Muscle layer of duodenum (tissue), 2 donors: ENCODE data around the gene SYNJ2.
A peak's percentile ranks its signal among the peaks of the same experiment; 100 is the strongest.
"Not testable (repeated sequence)": the region's sequence is repeated elsewhere in the genome, so short reads cannot be mapped to it uniquely, and the experiment has no call there.

Source experiments
- H3K27ac ChIP-seq: one replicate; pipeline ENCODE4 v1.7.0; 2013; ENCODE audit warnings: mild to moderate bottlenecking, low read length
- H3K27me3 ChIP-seq: one replicate; pipeline ENCODE4 v1.7.0; 2013; ENCODE audit warnings: low read depth, mild to moderate bottlenecking, control low read depth, low read length
- H3K36me3 ChIP-seq, 2 donors: one replicate each; pipeline ENCODE4 v1.7.0; 2013; ENCODE audit warnings: low read length in 2 of 2, control low read depth in 1 of 2, mild to moderate bottlenecking in 1 of 2; ENCODE audit not compliant: insufficient read depth in 2 of 2, control insufficient read depth in 1 of 2
- H3K4me1 ChIP-seq, 2 donors: one replicate each; pipeline ENCODE4 v1.7.0; 2013; ENCODE audit warnings: low read length in 2 of 2, mild to moderate bottlenecking in 2 of 2, control low read depth in 1 of 2, moderate library complexity in 1 of 2; ENCODE audit not compliant: insufficient read depth in 2 of 2, control insufficient read depth in 1 of 2
- H3K4me3 ChIP-seq, 2 donors: one replicate each; pipeline ENCODE4 v1.7.0; 2013; ENCODE audit warnings: low read length in 2 of 2, low read depth in 1 of 2, mild to moderate bottlenecking in 1 of 2
- H3K9me3 ChIP-seq, 2 donors: one replicate each; pipeline ENCODE4 v1.7.0; 2013; ENCODE audit warnings: low read length in 2 of 2, control low read depth in 1 of 2, mild to moderate bottlenecking in 1 of 2; ENCODE audit not compliant: control insufficient read depth in 1 of 2
- donor health status: healthy.

Gene SYNJ2

GRCh38 chr6:157946053-157946617 is 35.5 kb upstream of the SYNJ2 start:
- Histone ChIP-seq H3K4me3 (no peak overlapping the region), H3K27me3 (no peaks in the 10 kb centered on the region), H3K36me3 (peaks cover 30 to 43% of the 10 kb centered on the region in 2 donors), H3K4me1 (no peaks in the 10 kb centered on the region), H3K27ac (no peak overlapping the region), H3K9me3 (no peaks in the 10 kb centered on the region)

DNA sequence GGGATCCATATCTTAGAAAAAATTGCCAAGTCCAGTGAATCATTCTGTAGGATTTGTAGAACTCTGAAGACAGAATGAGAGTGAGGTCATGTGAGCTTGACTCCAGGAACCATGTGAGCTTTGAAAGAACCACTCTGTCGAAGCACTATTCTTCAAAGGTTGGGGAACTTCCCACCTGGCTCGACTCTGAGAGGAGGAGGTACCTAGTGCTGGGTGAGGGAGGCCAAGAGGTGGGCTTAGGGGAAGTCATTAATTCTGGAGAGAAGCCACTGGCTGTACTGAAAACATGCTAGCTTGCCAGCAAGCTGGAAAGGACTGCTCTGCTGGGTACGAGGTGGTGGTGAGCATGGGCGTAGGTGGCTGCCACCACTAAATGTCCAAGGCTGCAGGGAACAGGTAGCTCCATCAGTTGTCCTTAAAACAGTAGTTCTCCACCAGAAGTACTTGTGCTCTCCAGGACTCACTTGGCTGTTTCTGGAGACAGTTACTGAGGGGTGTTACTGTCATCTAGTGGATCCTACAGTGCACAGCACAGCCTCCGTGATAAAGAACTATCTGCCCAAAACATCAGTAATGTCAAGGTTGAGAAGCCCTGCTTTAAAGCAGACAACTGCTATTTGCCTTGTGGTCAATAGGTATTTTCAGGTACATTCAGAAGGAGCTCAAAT is 34.7 kb upstream of the SYNJ2 start:
- Histone ChIP-seq H3K36me3 (peaks cover 22 to 35% of the 10 kb centered on the region in 2 donors), H3K4me1 (no peaks in the 10 kb centered on the region), H3K27ac (no peak overlapping the region), H3K27me3 (no peaks in the 10 kb centered on the region), H3K9me3 (no peaks in the 10 kb centered on the region), H3K4me3 (no peak overlapping the region)

- not testable (repeated sequence) for H3K4me1 ChIP-seq, H3K36me3 ChIP-seq, H3K9me3 ChIP-seq, H3K27me3 ChIP-seq, H3K27ac ChIP-seq, H3K4me3 ChIP-seq
Measured at GRCh38 chr6:157950899-157951298, 30.8 kb upstream of the SYNJ2 start.

GRCh38 chr6:157951828-157952227 is 29.8 kb upstream of the SYNJ2 start:
- no peaks in the 10 kb centered on the region for H3K9me3 ChIP-seq
- peak overlapping the region; percentile 41 for H3K27ac ChIP-seq
- no peak overlapping the region for H3K4me3 ChIP-seq
- no peaks in the 10 kb centered on the region for H3K36me3 ChIP-seq
- H3K4me1 ChIP-seq, result peaks cover 0 to 4% of the 10 kb centered on the region in 2 donors
- no peaks in the 10 kb centered on the region for H3K27me3 ChIP-seq

- Histone ChIP-seq H3K27ac (no peak overlapping the region), H3K27me3 (no peaks in the 10 kb centered on the region), H3K36me3 (no peaks in the 10 kb centered on the region), H3K4me3 (no peak overlapping the region), H3K9me3 (peaks cover 0 to 4% of the 10 kb centered on the region in 2 donors), H3K4me1 (peaks cover 0 to 4% of the 10 kb centered on the region in 2 donors)
Measured at GRCh38 chr6:157952861-157953351, 28.8 kb upstream of the SYNJ2 start.

- Histone ChIP-seq H3K27ac (peak overlapping the region; percentile 56), H3K36me3 (no peaks in the 10 kb centered on the region), H3K4me1 (peaks cover 0 to 4% of the 10 kb centered on the region in 2 donors), H3K4me3 (peak overlapping the region; percentile 50 to 56), H3K27me3 (no peaks in the 10 kb centered on the region), H3K9me3 (peaks cover 2 to 11% of the 10 kb centered on the region in 2 donors)
Measured at GRCh38 chr6:157953580-157954091, 28.0 kb upstream of the SYNJ2 start.

GRCh38 chr6:157954150-157955117 is 27.2 kb upstream of the SYNJ2 start:
- peaks cover 9 to 16% of the 10 kb centered on the region in 2 donors for H3K9me3 ChIP-seq
- H3K27me3 ChIP-seq, result no peaks in the 10 kb centered on the region
- peak overlapping the region; percentile 50 to 56 for H3K4me3 ChIP-seq
- no peaks in the 10 kb centered on the region for H3K36me3 ChIP-seq
- H3K27ac ChIP-seq, result peak overlapping the region; percentile 56
- peaks cover 0 to 4% of the 10 kb centered on the region in 2 donors for H3K4me1 ChIP-seq

GRCh38 chr6:157955675-157956074 is 26.0 kb upstream of the SYNJ2 start:
- Histone ChIP-seq H3K27ac (no peak overlapping the region), H3K27me3 (no peaks in the 10 kb centered on the region), H3K4me1 (peaks cover 0 to 4% of the 10 kb centered on the region in 2 donors), H3K9me3 (peaks cover 16 to 22% of the 10 kb centered on the region in 2 donors), H3K4me3 (no peak overlapping the region), H3K36me3 (no peaks in the 10 kb centered on the region)

DNA sequence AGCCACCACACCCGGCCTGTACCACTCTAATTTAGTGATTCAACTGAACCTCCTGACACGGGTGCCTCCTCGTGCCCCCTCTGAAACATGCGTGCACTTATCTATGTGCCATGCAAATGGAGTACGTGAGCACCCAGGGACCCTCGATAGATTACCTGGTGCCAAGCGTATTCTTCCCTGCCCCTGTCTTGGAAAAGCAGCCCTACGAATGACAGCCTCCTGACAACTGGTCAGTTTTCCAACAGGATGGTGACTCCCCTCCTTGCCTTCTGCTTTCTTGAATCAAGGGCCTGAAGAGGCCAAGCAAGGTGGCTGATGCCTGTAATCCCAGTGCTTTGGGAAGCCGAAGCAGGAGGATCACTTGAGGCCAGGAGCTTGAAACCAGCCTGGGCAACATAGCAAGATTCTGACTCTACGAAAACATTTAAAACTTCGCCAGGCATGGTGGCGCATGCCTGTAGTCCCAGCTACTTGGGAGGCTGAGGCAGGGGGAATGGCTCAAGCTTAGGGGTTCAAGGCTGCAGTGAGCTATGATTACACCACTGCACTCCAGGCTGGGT is 25.4 kb upstream of the SYNJ2 start:
- Histone ChIP-seq H3K9me3 (peaks cover 16 to 22% of the 10 kb centered on the region in 2 donors), H3K27ac (no peak overlapping the region), H3K36me3 (no peaks in the 10 kb centered on the region), H3K4me3 (no peak overlapping the region), H3K4me1 (peaks cover 0 to 4% of the 10 kb centered on the region in 2 donors), H3K27me3 (no peaks in the 10 kb centered on the region)

GRCh38 chr6:157959451-157960227 is 22.0 kb upstream of the SYNJ2 start:
- H3K4me1 ChIP-seq, result peaks cover 0 to 1% of the 10 kb centered on the region in 2 donors
- no peaks in the 10 kb centered on the region for H3K36me3 ChIP-seq
- no peak overlapping the region for H3K4me3 ChIP-seq
- H3K9me3 ChIP-seq, result peaks cover 16 to 22% of the 10 kb centered on the region in 2 donors
- no peaks in the 10 kb centered on the region for H3K27me3 ChIP-seq
- H3K27ac ChIP-seq, result no peak overlapping the region
